Stimulated activated CD4-positive, alpha-beta T cell treated with anti-CD3 and anti-CD28 coated beads, Interleukin-4, amount 100 ng/mL, for 1 hour (primary cell): Measurements from ENCODE around the gene PPM1H.

Experiments
- DNase-seq: peaks from one replicate; pipeline ENCODE4 v3.0.0-alpha.2; 2020

The PPM1H gene

GRCh38 chr12:62724947-62725451, 210.0 kb downstream of the PPM1H start:
- no peak for DNase-seq

GRCh38 chr12:62724285-62724684, 210.7 kb downstream of the PPM1H start:
- DNase-seq: no peak

GRCh38 chr12:62722971-62723680, 211.8 kb downstream of the PPM1H start:
- no peak for DNase-seq

- DNase-seq: no peak
Measured at GRCh38 chr12:62720661-62721330, 214.2 kb downstream of the PPM1H start.

GRCh38 chr12:62720025-62720424, 214.9 kb downstream of the PPM1H start:
- no peak for DNase-seq

GRCh38 chr12:62718762-62719426, 216.1 kb downstream of the PPM1H start:
- DNase-seq: no peak

- no peak for DNase-seq
Measured at GRCh38 chr12:62717643-62718042, 217.3 kb downstream of the PPM1H start.

GRCh38 chr12:62716866-62717525, 218.0 kb downstream of the PPM1H start:
- DNase-seq: no peak

GRCh38 chr12:62716037-62716436, 218.9 kb downstream of the PPM1H start:
- DNase-seq: no peak

GRCh38 chr12:62714774-62715721, 219.9 kb downstream of the PPM1H start:
- no peak for DNase-seq

GRCh38 chr12:62714181-62714773, 220.7 kb downstream of the PPM1H start:
- DNase-seq: no peak

- no peak for DNase-seq
Measured at GRCh38 chr12:62713723-62714122, 221.2 kb downstream of the PPM1H start.

GRCh38 chr12:62712681-62713573, 222.0 kb downstream of the PPM1H start:
- DNase-seq: no peak

- DNase-seq: no peak
Measured at GRCh38 chr12:62711631-62712241, 223.2 kb downstream of the PPM1H start.

- no peak for DNase-seq
Measured at GRCh38 chr12:62709311-62709710, 225.6 kb downstream of the PPM1H start.

- DNase-seq: no peak
Measured at GRCh38 chr12:62707939-62708338, 227.0 kb downstream of the PPM1H start.

- no peak for DNase-seq
Measured at GRCh38 chr12:62705846-62706245, 229.1 kb downstream of the PPM1H start.

GRCh38 chr12:62703011-62703380, 232.0 kb downstream of the PPM1H start:
- no peak for DNase-seq

- DNase-seq: no peak
Measured at GRCh38 chr12:62701492-62701891, 233.5 kb downstream of the PPM1H start.
